ENCODE results near the gene APOL5.

GRCh38 chr22:35754761-35755160 lies 37.1 kb downstream of the APOL5 start:
- TF ChIP-seq REST (IDR thresholded peaks at IDR 0.05; ENCODE audit: insufficient replicate concordance, low read depth): no peak
- TF ChIP-seq CTCF (IDR thresholded peaks at IDR 0.05; ENCODE audit: insufficient read depth, low read length): no peak
- no peak for TF ChIP-seq GABPA (IDR thresholded peaks at IDR 0.05; ENCODE audit: low read depth)
- no peak for TF ChIP-seq SPI1 (IDR thresholded peaks at IDR 0.05; ENCODE audit: borderline replicate concordance, low read depth)

Measured in HL-60 (cell line).